ENCODE results near the gene LIN7C. TPM values are rescaled to one million over a fixed set of nuclear protein-coding genes. Genes with fewer than 3 reads are reported as not detected.
A peak's percentile ranks its signal among the peaks of the same experiment; 100 is the strongest.

The LIN7C gene
- total and polyA plus RNA-seq, 9 of the 15 experiments (the other 6 are each of a cell fraction or from before 2014, with no cell fraction given) = 10.8 to 52.7 (median 21.5) TPM

DNA sequence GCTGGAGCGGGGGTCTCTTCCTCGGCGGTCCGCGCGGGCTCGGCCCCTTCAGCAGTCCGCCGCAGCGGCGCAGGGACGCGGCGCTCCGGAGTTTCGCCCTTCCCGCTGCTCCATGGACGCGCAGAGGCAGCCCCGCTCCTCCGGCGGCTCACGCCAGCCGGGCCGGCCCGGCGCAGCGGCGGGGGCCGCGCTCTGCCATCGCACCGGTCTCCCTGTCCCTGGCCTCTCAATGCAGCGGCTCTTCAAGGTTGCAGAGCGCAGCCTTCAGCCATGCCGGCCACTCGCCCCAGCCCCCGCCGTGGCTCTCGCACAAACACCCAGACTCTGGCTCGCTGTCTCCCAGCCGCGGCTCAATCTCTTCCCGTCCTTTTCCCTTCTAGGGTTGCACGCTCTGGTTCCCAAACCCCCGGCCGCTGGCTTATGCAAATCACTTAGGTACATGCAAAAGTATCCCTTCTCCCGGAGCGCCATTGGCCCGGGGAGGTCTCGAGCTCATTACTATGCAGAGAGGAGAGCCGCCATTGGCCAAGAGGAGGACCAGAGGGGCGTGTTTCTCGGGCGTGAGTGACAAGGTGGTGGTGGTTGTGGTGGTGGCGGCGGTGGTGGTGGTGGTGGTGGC is 34.1 kb downstream of the LIN7C start, which contains the start of gene LGR4 (continued):
- TF ChIP-seq CTCFL (IDR thresholded peaks at IDR 0.05; ENCODE audit: borderline replicate concordance, insufficient read depth, low read depth, low read length, poor library complexity, severe bottlenecking) (no peak), HMG20A (CRISPR knock-in tag; conservative IDR thresholded peaks at IDR 0.05) (no peak), HSF4 (CRISPR knock-in tag; IDR thresholded peaks at IDR 0.05; ENCODE audit: borderline replicate concordance) (no peak), STAG1 (CRISPR knock-in tag; IDR thresholded peaks at IDR 0.05; ENCODE audit: borderline replicate concordance) (no peak), FOXA1 (IDR thresholded peaks at IDR 0.05; ENCODE audit: borderline replicate concordance) (no peak), SOX6 (IDR thresholded peaks at IDR 0.05) (no peak), XRCC3 (IDR thresholded peaks at IDR 0.05) (no peak), ZBTB1 (CRISPR knock-in tag; IDR thresholded peaks at IDR 0.05; ENCODE audit: borderline replicate concordance, low read depth) (peak; percentile 95), CBX8 (IDR thresholded peaks at IDR 0.05; ENCODE audit: borderline replicate concordance, extremely low read depth, low read depth, low read length, poor library complexity, severe bottlenecking) (no peak), POLR2H (tag; IDR thresholded peaks at IDR 0.05; ENCODE audit: low read depth) (no peak), ZNF398 (CRISPR knock-in tag; IDR thresholded peaks at IDR 0.05) (no peak), GATA2 (CRISPR knock-in tag; IDR thresholded peaks at IDR 0.05) (no peak), SRSF9 (IDR thresholded peaks at IDR 0.05; ENCODE audit: borderline replicate concordance, low read depth, low read length) (no peak), HMG20B (CRISPR knock-in tag; IDR thresholded peaks at IDR 0.05) (no peak), ZBED1 (IDR thresholded peaks at IDR 0.05) (no peak), YY1 (IDR thresholded peaks at IDR 0.05; ENCODE audit: borderline replicate concordance in 1 of 3, control insufficient read depth in 1 of 3, extremely low read depth in 1 of 3, insufficient read depth in 3 of 3, insufficient read length in 1 of 3, insufficient replicate concordance in 2 of 3, low read depth in 1 of 3, low read length in 2 of 3) (peak in 2 of 3 experiments; percentile 5 to 54), HOXB6 (CRISPR knock-in tag; IDR thresholded peaks at IDR 0.05; ENCODE audit: borderline replicate concordance) (no peak), ARNT (IDR thresholded peaks at IDR 0.05) (no peak), HBP1 (CRISPR knock-in tag; IDR thresholded peaks at IDR 0.05) (no peak), MTA1 (IDR thresholded peaks at IDR 0.05; ENCODE audit: borderline replicate concordance) (no peak), CBX3 (IDR thresholded peaks at IDR 0.05; ENCODE audit: borderline replicate concordance in 1 of 2, low read length in 2 of 2) (no peak), HDGF (IDR thresholded peaks at IDR 0.05) (no peak)
- TF ChIP-seq, protein P1, sequence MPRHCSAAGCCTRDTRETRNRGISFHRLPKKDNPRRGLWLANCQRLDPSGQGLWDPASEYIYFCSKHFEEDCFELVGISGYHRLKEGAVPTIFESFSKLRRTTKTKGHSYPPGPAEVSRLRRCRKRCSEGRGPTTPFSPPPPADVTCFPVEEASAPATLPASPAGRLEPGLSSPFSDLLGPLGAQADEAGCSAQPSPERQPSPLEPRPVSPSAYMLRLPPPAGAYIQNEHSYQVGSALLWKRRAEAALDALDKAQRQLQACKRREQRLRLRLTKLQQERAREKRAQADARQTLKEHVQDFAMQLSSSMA (CRISPR knock-in tag; IDR thresholded peaks at IDR 0.05) = 0 out of 2 replicates have a peak, but pooled peaks have one; percentile 34
